Uterus (tissue), 4 donors: Measurements from ENCODE around the gene TMEM217. TPM values are rescaled to one million over a fixed set of nuclear protein-coding genes. Genes with fewer than 3 reads are reported as not detected.

Experiments
- DNase-seq, 2 donors: peaks; one replicate each; pipeline ENCODE4 v3.0.0-alpha.2; 2019 to 2020
- H3K27ac ChIP-seq, 2 donors: fragments of 200-600 bp; sonication (generic); 1 replicate in 1 of 2; 2 replicates in 1 of 2; pipeline ENCODE4 v1.5.1; 2016 to 2018
- H3K27me3 ChIP-seq, 2 donors: fragments of 200-600 bp; sonication (generic); one replicate each; pipeline ENCODE4 v1.5.1; 2018 to 2019; ENCODE audit warnings: control low read depth in 1 of 2
- H3K36me3 ChIP-seq, 2 donors: fragments of 200-600 bp; sonication (generic); one replicate each; pipeline ENCODE4 v1.5.1; 2019; ENCODE audit warnings: control low read depth in 1 of 2
- H3K4me1 ChIP-seq, 2 donors: fragments of 200-600 bp; sonication (generic); one replicate each; pipeline ENCODE4 v1.5.1; 2018 to 2019; ENCODE audit warnings: control low read depth in 1 of 2
- H3K4me3 ChIP-seq, 2 donors: fragments of 200-600 bp; sonication (generic); 1 replicate in 1 of 2; 2 replicates in 1 of 2; pipeline ENCODE4 v1.5.1; 2018 to 2019; ENCODE audit warnings: mild to moderate bottlenecking in 1 of 2
- H3K9me3 ChIP-seq, 2 donors: fragments of 200-600 bp; sonication (generic); one replicate each; pipeline ENCODE4 v1.5.1; 2019; ENCODE audit warnings: control low read depth in 1 of 2
- POLR2A ChIP-seq, 2 donors: fragments of 450-650 bp; IDR thresholded peaks; one replicate each; pipeline ENCODE4 v1.6.1; 2016; ENCODE audit warnings: antibody characterized with exemption in 2 of 2, mild to moderate bottlenecking in 1 of 2, moderate library complexity in 1 of 2
- intact Hi-C: fragments of 100-400 bp; cut with DNase I; formaldehyde crosslinking; loops from one replicate; pipeline ENCODE4 v1.15.1; 2023; ENCODE audit warnings: low total_unique reads
- small RNA-seq: library from RNA; depleted of rRNA; stranded (forward); fragments of <200 nt; gene quantifications from one replicate; pipeline ENCODE3, GENCODE V24; 2016
- total RNA-seq, 4 donors: library from RNA; depleted of rRNA in 3 of 4; stranded (reverse); fragments of >200 nt in 3 of 4; gene quantifications; one replicate each; pipeline versions ENCODE4 v1.1.0 to v1.2.4, GENCODE V29; 2014 to 2023
- TF ChIP-seq, protein P1 (sequence below), 4 experiments: fragments of 200-600 bp in 2 of 4; fragments of 450-650 bp in 2 of 4; sonication (generic) in 2 of 4; IDR thresholded peaks; one replicate each; pipeline ENCODE4 v1.5.1; 2016 to 2019; ENCODE audit warnings: antibody characterized with exemption in 4 of 4, mild to moderate bottlenecking in 2 of 4, moderate library complexity in 1 of 4
- donor health status: DM: yes; HTN: yes; CAD: no.

The TMEM217 gene
- total RNA-seq, 4 donors from 2014 or later = 0.21 to 1.6 TPM; not detected in 2

DNA sequence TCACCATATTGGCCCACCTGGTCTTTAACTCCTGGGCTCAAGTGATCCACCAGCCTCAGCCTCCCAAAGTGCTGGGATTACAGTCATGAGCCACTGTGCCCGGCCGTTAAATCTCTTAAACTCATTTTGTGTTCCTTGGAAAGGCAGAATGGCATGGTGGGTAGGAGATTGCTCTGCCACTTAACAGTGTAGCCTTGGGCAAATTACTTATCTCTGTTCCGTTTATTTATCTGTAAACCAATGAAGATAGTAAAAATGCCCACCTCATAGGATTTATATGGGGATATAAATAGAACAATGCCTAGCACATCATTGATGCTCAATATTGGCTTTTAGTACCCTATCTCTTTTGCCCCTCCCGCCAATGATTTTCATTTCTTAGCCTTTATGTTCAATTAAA lies 95.2 kb downstream of the TMEM217 start:
- Histone ChIP-seq H3K27me3 (no peaks in the 10 kb centered on the region), H3K4me3 (no peak overlapping the region), H3K27ac (no peak overlapping the region), H3K4me1 (no peaks in the 10 kb centered on the region), H3K36me3 (no peaks in the 10 kb centered on the region), H3K9me3 (no peaks in the 10 kb centered on the region)
- TF ChIP-seq POLR2A (IDR thresholded peaks at IDR 0.05) = no peak
- TF ChIP-seq, protein P1, sequence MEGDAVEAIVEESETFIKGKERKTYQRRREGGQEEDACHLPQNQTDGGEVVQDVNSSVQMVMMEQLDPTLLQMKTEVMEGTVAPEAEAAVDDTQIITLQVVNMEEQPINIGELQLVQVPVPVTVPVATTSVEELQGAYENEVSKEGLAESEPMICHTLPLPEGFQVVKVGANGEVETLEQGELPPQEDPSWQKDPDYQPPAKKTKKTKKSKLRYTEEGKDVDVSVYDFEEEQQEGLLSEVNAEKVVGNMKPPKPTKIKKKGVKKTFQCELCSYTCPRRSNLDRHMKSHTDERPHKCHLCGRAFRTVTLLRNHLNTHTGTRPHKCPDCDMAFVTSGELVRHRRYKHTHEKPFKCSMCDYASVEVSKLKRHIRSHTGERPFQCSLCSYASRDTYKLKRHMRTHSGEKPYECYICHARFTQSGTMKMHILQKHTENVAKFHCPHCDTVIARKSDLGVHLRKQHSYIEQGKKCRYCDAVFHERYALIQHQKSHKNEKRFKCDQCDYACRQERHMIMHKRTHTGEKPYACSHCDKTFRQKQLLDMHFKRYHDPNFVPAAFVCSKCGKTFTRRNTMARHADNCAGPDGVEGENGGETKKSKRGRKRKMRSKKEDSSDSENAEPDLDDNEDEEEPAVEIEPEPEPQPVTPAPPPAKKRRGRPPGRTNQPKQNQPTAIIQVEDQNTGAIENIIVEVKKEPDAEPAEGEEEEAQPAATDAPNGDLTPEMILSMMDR (IDR thresholded peaks at IDR 0.05) = no peak
- no peak for DNase-seq
- intact Hi-C loops = no loop called here

Small RNA genes within 50 kb of the gene (small RNA-seq; reads per million reads assigned to genes)
- not detected for gene AL096712.1

Other genes with a start within 250 kb of the TMEM217 start
- gene PIM1, start 88.0 kb downstream of the TMEM217 start, total RNA-seq = 10 to 100 TPM in 3 of 4 donors, 1 to 10 TPM in 1; 2.0 to 44.5 (median 28.8) TPM
- gene TBC1D22B, start 372 bp downstream of the TMEM217 start, total RNA-seq = 10 to 100 TPM in 1 of 4 donors, 1 to 10 TPM in 3; 4.1 to 15.4 (median 7.5) TPM
- 10 to 100 TPM in 3 of 4 donors, 1 to 10 TPM in 1; 5.9 to 42.6 (median 19.1) TPM for gene RNF8, start 95.8 kb upstream of the TMEM217 start, total RNA-seq
- 10 to 100 TPM in 3 of 4 donors, 1 to 10 TPM in 1; 5.9 to 54.9 (median 31.0) TPM for gene CMTR1, start 175.1 kb upstream of the TMEM217 start, total RNA-seq
- gene CCDC167, start 241.7 kb upstream of the TMEM217 start, total RNA-seq = 10 to 100 TPM in 2 of 4 donors, 1 to 10 TPM in 1, not detected in 1; 8.7 to 47.6 (median 18.5) TPM